WTC11 (cell line): ENCODE results near the gene MICAL3. TPM values are rescaled to one million over a fixed set of nuclear protein-coding genes. Genes with fewer than 3 reads are reported as not detected.

Source experiments
- ATAC-seq: fragments of 200-7000 bp; cut with Tn5 transposase; 2 replicates; pipeline ENCODE4 v1.10.0; 2021; ENCODE audit warnings: mild to moderate bottlenecking, moderate library complexity
- CTCF ChIA-PET: fragments of 300-600 bp; sonication (Branson Sonifier 250); formaldehyde crosslinking; loops from one replicate; lab custom pipeline; 2021; ENCODE audit warnings: antibody characterized with exemption; lab: Charles Lee
- POLR2A ChIA-PET: fragments of 350-600 bp; sonication (Branson Sonifier 250); formaldehyde crosslinking; loops from one replicate; lab custom pipeline; 2021; ENCODE audit warnings: antibody characterized with exemption; lab: Charles Lee
- DNase-seq: peaks from one replicate; pipeline ENCODE4 v3.0.0; 2021; ENCODE audit warnings: low spot score
- H3K27ac Mint-ChIP-seq: 2 replicates; pipeline ENCODE4 v1.8.0; 2021; ENCODE audit warnings: mixed read lengths
- H3K27me3 Mint-ChIP-seq: 2 replicates; pipeline ENCODE4 v1.8.0; 2021; ENCODE audit warnings: low read depth, mild to moderate bottlenecking, moderate library complexity, mixed read lengths
- H3K36me3 Mint-ChIP-seq: 2 replicates; pipeline ENCODE4 v1.8.0; 2021; ENCODE audit warnings: mixed read lengths
- H3K4me1 Mint-ChIP-seq: 2 replicates; pipeline ENCODE4 v1.8.0; 2022; ENCODE audit warnings: mixed read lengths
- H3K4me3 Mint-ChIP-seq: 2 replicates; pipeline ENCODE4 v1.8.0; 2021; ENCODE audit warnings: mild to moderate bottlenecking, moderate library complexity, mixed read lengths
- H3K9me3 Mint-ChIP-seq: 2 replicates; pipeline ENCODE4 v1.8.0; 2021; ENCODE audit warnings: mixed read lengths
- ESRRA ChIP-seq: sonication (generic); formaldehyde crosslinking; IDR thresholded peaks from 2 replicates; pipeline ENCODE4 v1.8.1; 2022; ENCODE audit warnings: mild to moderate bottlenecking, missing genetic modification reagents, borderline replicate concordance
- GRHL2 ChIP-seq: fragments of 250-450 bp; sonication (Bioruptor Pico); IDR thresholded peaks from 2 replicates; pipeline ENCODE4 v1.8.0; 2022; ENCODE audit warnings: mild to moderate bottlenecking, moderate library complexity; ENCODE audit not compliant: insufficient replicate concordance, severe bottlenecking
- GTF2I ChIP-seq: fragments of 250-450 bp; sonication (Bioruptor Pico); conservative IDR thresholded peaks from 2 replicates; pipeline ENCODE4 v1.4.0; 2021; ENCODE audit warnings: mild to moderate bottlenecking
- NFATC4 ChIP-seq: fragments of 250-450 bp; sonication (Bioruptor Pico); IDR thresholded peaks from 2 replicates; pipeline ENCODE4 v1.9.0; 2021; ENCODE audit warnings: mild to moderate bottlenecking
- NR1H2 ChIP-seq: sonication (generic); formaldehyde crosslinking; IDR thresholded peaks from 2 replicates; pipeline ENCODE4 v1.9.0; 2021; ENCODE audit warnings: mild to moderate bottlenecking, moderate library complexity, missing genetic modification reagents
- NR3C1 ChIP-seq: sonication (generic); formaldehyde crosslinking; conservative IDR thresholded peaks from 2 replicates; pipeline ENCODE4 v1.8.1; 2023; ENCODE audit warnings: low read depth, mild to moderate bottlenecking, missing genetic modification reagents
- PRRX2 ChIP-seq: fragments of 250-450 bp; sonication (Bioruptor Pico); IDR thresholded peaks from 2 replicates; pipeline ENCODE4 v1.8.0; 2021; ENCODE audit warnings: mild to moderate bottlenecking
- RELA ChIP-seq: sonication (generic); formaldehyde crosslinking; IDR thresholded peaks from 2 replicates; pipeline ENCODE4 v1.8.1; 2022; ENCODE audit warnings: missing genetic modification reagents, mild to moderate bottlenecking, borderline replicate concordance
- total RNA-seq: library from RNA; stranded (reverse); gene quantifications from 3 replicates; pipeline ENCODE4 v1.2.3, GENCODE V29; 2021
- TF ChIP-seq, protein P1 (sequence below): sonication (generic); formaldehyde crosslinking; IDR thresholded peaks from 2 replicates; pipeline ENCODE4 v1.8.1; 2022; ENCODE audit warnings: missing genetic modification reagents, borderline replicate concordance
- TF ChIP-seq, protein P2 (sequence below): sonication (generic); formaldehyde crosslinking; IDR thresholded peaks from 2 replicates; pipeline ENCODE4 v1.8.0; 2023; ENCODE audit warnings: missing genetic modification reagents, mild to moderate bottlenecking, borderline replicate concordance
- TF ChIP-seq, protein P3 (sequence below): fragments of 250-450 bp; sonication (Bioruptor Pico); IDR thresholded peaks from 2 replicates; pipeline ENCODE4 v2.1.2; 2022; ENCODE audit warnings: mild to moderate bottlenecking, moderate library complexity
- TF ChIP-seq, protein P4 (sequence below): sonication (generic); formaldehyde crosslinking; IDR thresholded peaks from 2 replicates; pipeline ENCODE4 v1.8.1; 2023; ENCODE audit warnings: mild to moderate bottlenecking, moderate library complexity, missing genetic modification reagents
- TF ChIP-seq, protein P5 (sequence below): sonication (generic); formaldehyde crosslinking; IDR thresholded peaks from 2 replicates; pipeline ENCODE4 v1.8.1; 2023; ENCODE audit warnings: mild to moderate bottlenecking, missing genetic modification reagents
- TF ChIP-seq, protein P6 (sequence below): sonication (generic); formaldehyde crosslinking; IDR thresholded peaks from 2 replicates; pipeline ENCODE4 v1.8.0; 2022; ENCODE audit warnings: missing genetic modification reagents
- TF ChIP-seq, protein P7 (sequence below): sonication (generic); formaldehyde crosslinking; conservative IDR thresholded peaks from 2 replicates; pipeline ENCODE4 v1.8.1; 2022; ENCODE audit warnings: mild to moderate bottlenecking, missing genetic modification reagents
- TF ChIP-seq, protein P8 (sequence below): sonication (generic); formaldehyde crosslinking; IDR thresholded peaks from 2 replicates; pipeline ENCODE4 v1.8.1; 2022; ENCODE audit warnings: low read depth, missing genetic modification reagents, borderline replicate concordance
- TF ChIP-seq, protein P9 (sequence below): fragments of 250-450 bp; sonication (Bioruptor Pico); IDR thresholded peaks from 2 replicates; pipeline ENCODE4 v1.9.0; 2021; ENCODE audit warnings: moderate library complexity, mild to moderate bottlenecking, inconsistent platforms, borderline replicate concordance
- TF ChIP-seq, protein P10 (sequence below): sonication (generic); formaldehyde crosslinking; IDR thresholded peaks from 2 replicates; pipeline ENCODE4 v1.8.1; 2022; ENCODE audit warnings: mild to moderate bottlenecking, moderate library complexity, missing genetic modification reagents

MICAL3 gene
- total RNA-seq, 1 experiment from 2014 or later: 41.2 TPM

DNA sequence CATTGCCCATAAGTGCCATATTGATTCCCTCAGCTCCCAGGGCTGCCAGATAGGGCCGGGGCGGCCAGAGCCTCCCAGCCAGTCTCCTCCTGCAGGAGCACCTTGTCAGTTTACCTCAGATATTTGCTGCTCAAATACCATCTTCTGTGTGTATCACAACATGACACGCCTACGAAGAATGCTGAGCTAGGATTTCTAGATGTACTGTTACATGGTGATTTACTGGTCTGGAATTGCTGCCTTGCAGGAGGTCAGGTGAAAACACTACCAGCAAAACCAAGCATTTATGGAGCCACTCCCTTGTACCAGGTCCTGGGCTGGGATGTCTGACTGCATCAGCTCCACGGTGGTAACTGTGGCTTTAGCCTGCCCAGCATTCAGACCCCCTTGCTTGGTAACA lies 11.8 kb downstream of the MICAL3 start:
- Mint-ChIP-seq H3K36me3 (no peaks in the 10 kb centered on the region), H3K27ac (no peak overlapping the region), H3K4me3 (no peak overlapping the region), H3K4me1 (no peaks in the 10 kb centered on the region), H3K9me3 (no peaks in the 10 kb centered on the region), H3K27me3 (no peaks in the 10 kb centered on the region)
- ATAC-seq (no peak), DNase-seq (no peak)
- TF ChIP-seq, protein P1, sequence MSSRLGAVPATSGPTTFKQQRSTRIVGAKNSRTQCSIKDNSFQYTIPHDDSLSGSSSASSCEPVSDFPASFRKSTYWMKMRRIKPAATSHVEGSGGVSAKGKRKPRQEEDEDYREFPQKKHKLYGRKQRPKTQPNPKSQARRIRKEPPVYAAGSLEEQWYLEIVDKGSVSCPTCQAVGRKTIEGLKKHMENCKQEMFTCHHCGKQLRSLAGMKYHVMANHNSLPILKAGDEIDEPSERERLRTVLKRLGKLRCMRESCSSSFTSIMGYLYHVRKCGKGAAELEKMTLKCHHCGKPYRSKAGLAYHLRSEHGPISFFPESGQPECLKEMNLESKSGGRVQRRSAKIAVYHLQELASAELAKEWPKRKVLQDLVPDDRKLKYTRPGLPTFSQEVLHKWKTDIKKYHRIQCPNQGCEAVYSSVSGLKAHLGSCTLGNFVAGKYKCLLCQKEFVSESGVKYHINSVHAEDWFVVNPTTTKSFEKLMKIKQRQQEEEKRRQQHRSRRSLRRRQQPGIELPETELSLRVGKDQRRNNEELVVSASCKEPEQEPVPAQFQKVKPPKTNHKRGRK: no peak
- no peak for TF ChIP-seq RELA (CRISPR knock-in tag)
- TF ChIP-seq, protein P2, sequence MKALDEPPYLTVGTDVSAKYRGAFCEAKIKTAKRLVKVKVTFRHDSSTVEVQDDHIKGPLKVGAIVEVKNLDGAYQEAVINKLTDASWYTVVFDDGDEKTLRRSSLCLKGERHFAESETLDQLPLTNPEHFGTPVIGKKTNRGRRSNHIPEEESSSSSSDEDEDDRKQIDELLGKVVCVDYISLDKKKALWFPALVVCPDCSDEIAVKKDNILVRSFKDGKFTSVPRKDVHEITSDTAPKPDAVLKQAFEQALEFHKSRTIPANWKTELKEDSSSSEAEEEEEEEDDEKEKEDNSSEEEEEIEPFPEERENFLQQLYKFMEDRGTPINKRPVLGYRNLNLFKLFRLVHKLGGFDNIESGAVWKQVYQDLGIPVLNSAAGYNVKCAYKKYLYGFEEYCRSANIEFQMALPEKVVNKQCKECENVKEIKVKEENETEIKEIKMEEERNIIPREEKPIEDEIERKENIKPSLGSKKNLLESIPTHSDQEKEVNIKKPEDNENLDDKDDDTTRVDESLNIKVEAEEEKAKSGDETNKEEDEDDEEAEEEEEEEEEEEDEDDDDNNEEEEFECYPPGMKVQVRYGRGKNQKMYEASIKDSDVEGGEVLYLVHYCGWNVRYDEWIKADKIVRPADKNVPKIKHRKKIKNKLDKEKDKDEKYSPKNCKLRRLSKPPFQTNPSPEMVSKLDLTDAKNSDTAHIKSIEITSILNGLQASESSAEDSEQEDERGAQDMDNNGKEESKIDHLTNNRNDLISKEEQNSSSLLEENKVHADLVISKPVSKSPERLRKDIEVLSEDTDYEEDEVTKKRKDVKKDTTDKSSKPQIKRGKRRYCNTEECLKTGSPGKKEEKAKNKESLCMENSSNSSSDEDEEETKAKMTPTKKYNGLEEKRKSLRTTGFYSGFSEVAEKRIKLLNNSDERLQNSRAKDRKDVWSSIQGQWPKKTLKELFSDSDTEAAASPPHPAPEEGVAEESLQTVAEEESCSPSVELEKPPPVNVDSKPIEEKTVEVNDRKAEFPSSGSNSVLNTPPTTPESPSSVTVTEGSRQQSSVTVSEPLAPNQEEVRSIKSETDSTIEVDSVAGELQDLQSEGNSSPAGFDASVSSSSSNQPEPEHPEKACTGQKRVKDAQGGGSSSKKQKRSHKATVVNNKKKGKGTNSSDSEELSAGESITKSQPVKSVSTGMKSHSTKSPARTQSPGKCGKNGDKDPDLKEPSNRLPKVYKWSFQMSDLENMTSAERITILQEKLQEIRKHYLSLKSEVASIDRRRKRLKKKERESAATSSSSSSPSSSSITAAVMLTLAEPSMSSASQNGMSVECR: no peak
- TF ChIP-seq, protein P3, sequence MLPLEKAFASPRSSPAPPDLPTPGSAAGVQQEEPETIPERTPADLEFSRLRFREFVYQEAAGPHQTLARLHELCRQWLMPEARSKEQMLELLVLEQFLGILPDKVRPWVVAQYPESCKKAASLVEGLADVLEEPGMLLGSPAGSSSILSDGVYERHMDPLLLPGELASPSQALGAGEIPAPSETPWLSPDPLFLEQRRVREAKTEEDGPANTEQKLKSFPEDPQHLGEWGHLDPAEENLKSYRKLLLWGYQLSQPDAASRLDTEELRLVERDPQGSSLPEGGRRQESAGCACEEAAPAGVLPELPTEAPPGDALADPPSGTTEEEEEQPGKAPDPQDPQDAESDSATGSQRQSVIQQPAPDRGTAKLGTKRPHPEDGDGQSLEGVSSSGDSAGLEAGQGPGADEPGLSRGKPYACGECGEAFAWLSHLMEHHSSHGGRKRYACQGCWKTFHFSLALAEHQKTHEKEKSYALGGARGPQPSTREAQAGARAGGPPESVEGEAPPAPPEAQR (CRISPR knock-in tag): no peak
- TF ChIP-seq, protein P4, sequence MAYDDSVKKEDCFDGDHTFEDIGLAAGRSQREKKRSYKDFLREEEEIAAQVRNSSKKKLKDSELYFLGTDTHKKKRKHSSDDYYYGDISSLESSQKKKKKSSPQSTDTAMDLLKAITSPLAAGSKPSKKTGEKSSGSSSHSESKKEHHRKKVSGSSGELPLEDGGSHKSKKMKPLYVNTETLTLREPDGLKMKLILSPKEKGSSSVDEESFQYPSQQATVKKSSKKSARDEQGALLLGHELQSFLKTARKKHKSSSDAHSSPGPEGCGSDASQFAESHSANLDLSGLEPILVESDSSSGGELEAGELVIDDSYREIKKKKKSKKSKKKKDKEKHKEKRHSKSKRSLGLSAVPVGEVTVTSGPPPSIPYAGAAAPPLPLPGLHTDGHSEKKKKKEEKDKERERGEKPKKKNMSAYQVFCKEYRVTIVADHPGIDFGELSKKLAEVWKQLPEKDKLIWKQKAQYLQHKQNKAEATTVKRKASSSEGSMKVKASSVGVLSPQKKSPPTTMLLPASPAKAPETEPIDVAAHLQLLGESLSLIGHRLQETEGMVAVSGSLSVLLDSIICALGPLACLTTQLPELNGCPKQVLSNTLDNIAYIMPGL: no peak
- TF ChIP-seq ESRRA (CRISPR knock-in tag): no peak
- TF ChIP-seq NR3C1 (CRISPR knock-in tag): no peak
- TF ChIP-seq GRHL2: no peak
- TF ChIP-seq, protein P5, sequence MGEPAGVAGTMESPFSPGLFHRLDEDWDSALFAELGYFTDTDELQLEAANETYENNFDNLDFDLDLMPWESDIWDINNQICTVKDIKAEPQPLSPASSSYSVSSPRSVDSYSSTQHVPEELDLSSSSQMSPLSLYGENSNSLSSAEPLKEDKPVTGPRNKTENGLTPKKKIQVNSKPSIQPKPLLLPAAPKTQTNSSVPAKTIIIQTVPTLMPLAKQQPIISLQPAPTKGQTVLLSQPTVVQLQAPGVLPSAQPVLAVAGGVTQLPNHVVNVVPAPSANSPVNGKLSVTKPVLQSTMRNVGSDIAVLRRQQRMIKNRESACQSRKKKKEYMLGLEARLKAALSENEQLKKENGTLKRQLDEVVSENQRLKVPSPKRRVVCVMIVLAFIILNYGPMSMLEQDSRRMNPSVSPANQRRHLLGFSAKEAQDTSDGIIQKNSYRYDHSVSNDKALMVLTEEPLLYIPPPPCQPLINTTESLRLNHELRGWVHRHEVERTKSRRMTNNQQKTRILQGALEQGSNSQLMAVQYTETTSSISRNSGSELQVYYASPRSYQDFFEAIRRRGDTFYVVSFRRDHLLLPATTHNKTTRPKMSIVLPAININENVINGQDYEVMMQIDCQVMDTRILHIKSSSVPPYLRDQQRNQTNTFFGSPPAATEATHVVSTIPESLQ (CRISPR knock-in tag): no peak
- TF ChIP-seq, protein P6, sequence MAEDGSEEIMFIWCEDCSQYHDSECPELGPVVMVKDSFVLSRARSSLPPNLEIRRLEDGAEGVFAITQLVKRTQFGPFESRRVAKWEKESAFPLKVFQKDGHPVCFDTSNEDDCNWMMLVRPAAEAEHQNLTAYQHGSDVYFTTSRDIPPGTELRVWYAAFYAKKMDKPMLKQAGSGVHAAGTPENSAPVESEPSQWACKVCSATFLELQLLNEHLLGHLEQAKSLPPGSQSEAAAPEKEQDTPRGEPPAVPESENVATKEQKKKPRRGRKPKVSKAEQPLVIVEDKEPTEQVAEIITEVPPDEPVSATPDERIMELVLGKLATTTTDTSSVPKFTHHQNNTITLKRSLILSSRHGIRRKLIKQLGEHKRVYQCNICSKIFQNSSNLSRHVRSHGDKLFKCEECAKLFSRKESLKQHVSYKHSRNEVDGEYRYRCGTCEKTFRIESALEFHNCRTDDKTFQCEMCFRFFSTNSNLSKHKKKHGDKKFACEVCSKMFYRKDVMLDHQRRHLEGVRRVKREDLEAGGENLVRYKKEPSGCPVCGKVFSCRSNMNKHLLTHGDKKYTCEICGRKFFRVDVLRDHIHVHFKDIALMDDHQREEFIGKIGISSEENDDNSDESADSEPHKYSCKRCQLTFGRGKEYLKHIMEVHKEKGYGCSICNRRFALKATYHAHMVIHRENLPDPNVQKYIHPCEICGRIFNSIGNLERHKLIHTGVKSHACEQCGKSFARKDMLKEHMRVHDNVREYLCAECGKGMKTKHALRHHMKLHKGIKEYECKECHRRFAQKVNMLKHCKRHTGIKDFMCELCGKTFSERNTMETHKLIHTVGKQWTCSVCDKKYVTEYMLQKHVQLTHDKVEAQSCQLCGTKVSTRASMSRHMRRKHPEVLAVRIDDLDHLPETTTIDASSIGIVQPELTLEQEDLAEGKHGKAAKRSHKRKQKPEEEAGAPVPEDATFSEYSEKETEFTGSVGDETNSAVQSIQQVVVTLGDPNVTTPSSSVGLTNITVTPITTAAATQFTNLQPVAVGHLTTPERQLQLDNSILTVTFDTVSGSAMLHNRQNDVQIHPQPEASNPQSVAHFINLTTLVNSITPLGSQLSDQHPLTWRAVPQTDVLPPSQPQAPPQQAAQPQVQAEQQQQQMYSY (CRISPR knock-in tag): no peak
- TF ChIP-seq, protein P7, sequence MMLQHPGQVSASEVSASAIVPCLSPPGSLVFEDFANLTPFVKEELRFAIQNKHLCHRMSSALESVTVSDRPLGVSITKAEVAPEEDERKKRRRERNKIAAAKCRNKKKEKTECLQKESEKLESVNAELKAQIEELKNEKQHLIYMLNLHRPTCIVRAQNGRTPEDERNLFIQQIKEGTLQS: no peak
- no peak for TF ChIP-seq NFATC4 (CRISPR knock-in tag)
- TF ChIP-seq, protein P8, sequence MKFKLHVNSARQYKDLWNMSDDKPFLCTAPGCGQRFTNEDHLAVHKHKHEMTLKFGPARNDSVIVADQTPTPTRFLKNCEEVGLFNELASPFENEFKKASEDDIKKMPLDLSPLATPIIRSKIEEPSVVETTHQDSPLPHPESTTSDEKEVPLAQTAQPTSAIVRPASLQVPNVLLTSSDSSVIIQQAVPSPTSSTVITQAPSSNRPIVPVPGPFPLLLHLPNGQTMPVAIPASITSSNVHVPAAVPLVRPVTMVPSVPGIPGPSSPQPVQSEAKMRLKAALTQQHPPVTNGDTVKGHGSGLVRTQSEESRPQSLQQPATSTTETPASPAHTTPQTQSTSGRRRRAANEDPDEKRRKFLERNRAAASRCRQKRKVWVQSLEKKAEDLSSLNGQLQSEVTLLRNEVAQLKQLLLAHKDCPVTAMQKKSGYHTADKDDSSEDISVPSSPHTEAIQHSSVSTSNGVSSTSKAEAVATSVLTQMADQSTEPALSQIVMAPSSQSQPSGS (CRISPR knock-in tag): no peak
- TF ChIP-seq, protein P9, sequence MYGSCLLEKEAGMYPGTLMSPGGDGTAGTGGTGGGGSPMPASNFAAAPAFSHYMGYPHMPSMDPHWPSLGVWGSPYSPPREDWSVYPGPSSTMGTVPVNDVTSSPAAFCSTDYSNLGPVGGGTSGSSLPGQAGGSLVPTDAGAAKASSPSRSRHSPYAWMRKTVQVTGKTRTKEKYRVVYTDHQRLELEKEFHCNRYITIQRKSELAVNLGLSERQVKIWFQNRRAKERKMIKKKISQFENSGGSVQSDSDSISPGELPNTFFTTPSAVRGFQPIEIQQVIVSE (CRISPR knock-in tag): no peak
- TF ChIP-seq, protein P10, sequence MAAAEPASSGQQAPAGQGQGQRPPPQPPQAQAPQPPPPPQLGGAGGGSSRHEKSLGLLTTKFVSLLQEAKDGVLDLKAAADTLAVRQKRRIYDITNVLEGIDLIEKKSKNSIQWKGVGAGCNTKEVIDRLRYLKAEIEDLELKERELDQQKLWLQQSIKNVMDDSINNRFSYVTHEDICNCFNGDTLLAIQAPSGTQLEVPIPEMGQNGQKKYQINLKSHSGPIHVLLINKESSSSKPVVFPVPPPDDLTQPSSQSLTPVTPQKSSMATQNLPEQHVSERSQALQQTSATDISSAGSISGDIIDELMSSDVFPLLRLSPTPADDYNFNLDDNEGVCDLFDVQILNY (CRISPR knock-in tag): no peak
- TF ChIP-seq PRRX2: no peak
- TF ChIP-seq GTF2I (CRISPR knock-in tag): no peak
- TF ChIP-seq NR1H2 (CRISPR knock-in tag): no peak
- CTCF ChIA-PET: no interaction called here
- POLR2A ChIA-PET: no interaction called here
